ENCODE data around the gene GPI. TPM values are rescaled to one million over a fixed set of nuclear protein-coding genes. Genes with fewer than 3 reads are reported as not detected.

The GPI gene
- total RNA-seq (2022; extraction: Qiagen RNA extraction; ENCODE audit: low read depth), result 578 to 751 TPM (median 727 TPM) in 5 replicates

DNA sequence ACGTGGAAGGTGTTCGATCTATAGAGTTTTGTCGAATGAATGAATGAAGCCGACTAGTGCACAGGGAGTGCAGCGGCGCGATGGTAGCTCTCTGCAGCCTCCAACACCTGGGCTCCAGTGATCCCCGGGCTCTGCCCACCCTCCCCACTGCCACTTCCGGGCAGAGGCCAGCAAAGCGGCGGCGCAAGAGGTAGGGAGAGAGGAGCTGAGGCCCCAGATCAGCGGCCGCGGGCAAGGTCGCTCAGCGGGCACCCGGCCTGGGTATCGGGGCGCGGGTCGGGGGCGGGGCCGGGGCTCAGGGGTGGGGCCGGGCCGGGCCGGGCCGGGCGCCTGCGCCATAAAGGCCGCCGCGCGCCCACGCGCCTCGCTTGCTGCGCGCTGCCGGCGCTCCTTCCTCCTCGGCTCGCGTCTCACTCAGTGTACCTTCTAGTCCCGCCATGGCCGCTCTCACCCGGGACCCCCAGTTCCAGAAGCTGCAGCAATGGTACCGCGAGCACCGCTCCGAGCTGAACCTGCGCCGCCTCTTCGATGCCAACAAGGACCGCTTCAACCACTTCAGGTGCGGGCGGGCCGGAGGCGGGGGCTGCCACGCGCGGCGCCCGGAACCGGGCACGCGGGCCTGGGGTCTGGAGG is at the start of gene GPI:
Gene GPI, plus strand, starts transcription at position 367 of the 633 bp plus-strand sequence. Its CDS starts 71 bp downstream, at position 438.

DNA sequence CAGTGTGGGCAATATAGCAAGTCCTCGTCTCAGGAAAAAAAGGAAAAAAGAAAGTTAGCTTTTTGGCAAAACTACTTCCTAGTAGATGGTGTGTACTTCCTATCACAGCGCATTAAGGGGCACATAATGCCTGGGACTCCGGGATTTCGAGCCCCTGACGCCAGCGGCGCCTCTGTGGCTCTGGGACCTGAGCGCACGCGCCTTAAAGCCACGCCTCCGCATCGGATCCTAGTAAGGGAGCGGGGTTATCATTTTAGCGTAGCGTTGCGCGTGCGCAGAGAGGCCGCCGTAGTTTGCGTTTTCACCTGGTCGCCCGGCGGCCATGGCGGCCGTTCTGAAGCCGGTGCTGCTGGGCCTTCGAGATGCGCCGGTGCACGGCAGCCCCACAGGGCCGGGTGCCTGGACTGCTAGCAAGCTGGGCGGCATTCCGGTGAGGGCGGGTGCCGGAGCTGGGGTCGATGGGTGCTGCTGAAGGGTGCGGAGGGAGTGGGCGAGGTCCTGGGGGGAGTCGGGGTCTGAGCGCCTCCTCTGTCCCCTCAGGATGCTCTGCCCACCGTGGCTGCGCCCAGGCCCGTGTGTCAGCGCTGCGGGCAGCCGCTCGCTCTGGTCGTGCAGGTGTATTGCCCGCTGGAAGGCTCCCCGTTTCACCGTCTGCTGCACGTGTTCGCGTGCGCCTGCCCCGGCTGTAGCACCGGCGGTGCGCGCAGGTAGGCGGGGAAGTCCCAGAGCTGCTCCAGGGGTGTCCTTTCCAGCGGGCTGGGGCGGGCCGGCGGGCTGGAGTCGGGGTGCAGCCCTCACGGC is 39.3 kb downstream of the GPI start, which contains the start of gene PDCD2L:
Gene PDCD2L, plus strand, starts transcription at position 291 of the 801 bp plus-strand sequence. Its CDS starts 32 bp downstream, at position 323.

Other genes with a start within 250 kb of the GPI start
- 232 to 340 TPM (median 255 TPM) in 5 replicates for gene LSM14A, start 192.7 kb upstream of the GPI start, total RNA-seq (2022; extraction: Qiagen RNA extraction; ENCODE audit: low read depth)
- gene GARRE1, start 110.6 kb upstream of the GPI start, total RNA-seq (2022; extraction: Qiagen RNA extraction; ENCODE audit: low read depth), result 7.6 to 13.8 TPM (median 12.5 TPM) in 5 replicates
- gene PDCD2L, start 39.2 kb downstream of the GPI start, total RNA-seq (2022; extraction: Qiagen RNA extraction; ENCODE audit: low read depth), result 24.6 to 36.4 TPM (median 33.5 TPM) in 5 replicates
- 265 to 494 TPM (median 276 TPM) in 5 replicates for gene UBA2, start 63.2 kb downstream of the GPI start, total RNA-seq (2022; extraction: Qiagen RNA extraction; ENCODE audit: low read depth)
- gene WTIP, start 116.6 kb downstream of the GPI start, total RNA-seq (2022; extraction: Qiagen RNA extraction; ENCODE audit: low read depth), result 28.9 to 37.7 TPM (median 35.3 TPM) in 5 replicates